Measurements from ENCODE around the gene SRSF12. TPM values are rescaled to one million over a fixed set of nuclear protein-coding genes. Genes with fewer than 3 reads are reported as not detected.
"Not testable (repeated sequence)": the region's sequence is repeated elsewhere in the genome, so short reads cannot be mapped to it uniquely, and the experiment has no call there.

Gene SRSF12
- total and polyA plus RNA-seq, 2 donors (not counting 1 experiment from before 2014, with no cell fraction given): 0.10 to 0.33 TPM

GRCh38 chr6:89066940-89067646, 50.8 kb downstream of the SRSF12 start:
- H3K9me3 ChIP-seq (ENCODE audit: control insufficient read depth, insufficient read depth, low read depth, low read length): no peaks in the 10 kb centered on the region
- H3K4me2 ChIP-seq (ENCODE audit: extremely low read depth, insufficient read depth, low read length): no peak overlapping the region
- no peaks in the 10 kb centered on the region for H3K4me1 ChIP-seq (ENCODE audit: control insufficient read depth, extremely low read depth, insufficient read depth, low read length)
- H3K79me2 ChIP-seq (ENCODE audit: control insufficient read depth, insufficient read depth, low read length): no peaks in the 10 kb centered on the region
- TF ChIP-seq CTCF (conservative IDR thresholded peaks at IDR 0.05 in 1 of 2, IDR thresholded peaks at IDR 0.05 in 1 of 2; ENCODE audit: low read depth in 1 of 2, low read length in 2 of 2) (no peak), EZH2 (IDR thresholded peaks at IDR 0.05; ENCODE audit: low read length, missing control alignments) (no peak)
- H3K27ac ChIP-seq (ENCODE audit: insufficient read depth, low read length): no peak overlapping the region
- H2AFZ ChIP-seq (ENCODE audit: low read length): no peak overlapping the region
- no peak overlapping the region for H3K4me3 ChIP-seq (replicated peaks in 1 of 4; ENCODE audit: control extremely low read depth in 1 of 4, insufficient read depth in 1 of 4, low read depth in 3 of 4, low read length in 4 of 4)
- H3K36me3 ChIP-seq (ENCODE audit: control insufficient read depth, insufficient read depth, low read length): no peaks in the 10 kb centered on the region
- H3K9ac ChIP-seq (ENCODE audit: insufficient read depth, low read length): no peak overlapping the region
- no peaks in the 10 kb centered on the region for H4K20me1 ChIP-seq (ENCODE audit: control insufficient read depth, extremely low read depth, insufficient read depth, low read length)
- DNase-seq (ENCODE audit: low read depth in 2 of 2): no peak
- no peaks in the 10 kb centered on the region for H3K27me3 ChIP-seq (ENCODE audit: control insufficient read depth, insufficient read depth, low read length)

- not testable (repeated sequence) for H3K9me3 ChIP-seq (ENCODE audit: control insufficient read depth, insufficient read depth, low read depth, low read length); H3K79me2 ChIP-seq (ENCODE audit: control insufficient read depth, insufficient read depth, low read length); H3K4me1 ChIP-seq (ENCODE audit: control insufficient read depth, extremely low read depth, insufficient read depth, low read length); H3K4me3 ChIP-seq (replicated peaks in 1 of 4; ENCODE audit: control extremely low read depth in 1 of 4, insufficient read depth in 1 of 4, low read depth in 3 of 4, low read length in 4 of 4); H3K27ac ChIP-seq (ENCODE audit: insufficient read depth, low read length); H3K27me3 ChIP-seq (ENCODE audit: control insufficient read depth, insufficient read depth, low read length); H3K36me3 ChIP-seq (ENCODE audit: control insufficient read depth, insufficient read depth, low read length); H3K4me2 ChIP-seq (ENCODE audit: extremely low read depth, insufficient read depth, low read length); H2AFZ ChIP-seq (ENCODE audit: low read length); DNase-seq (ENCODE audit: low read depth in 2 of 2); H3K9ac ChIP-seq (ENCODE audit: insufficient read depth, low read length); H4K20me1 ChIP-seq (ENCODE audit: control insufficient read depth, extremely low read depth, insufficient read depth, low read length)
Measured at GRCh38 chr6:89066121-89066520, 51.8 kb downstream of the SRSF12 start.

GRCh38 chr6:89064931-89065330, 52.9 kb downstream of the SRSF12 start:
- not testable (repeated sequence) for H3K79me2 ChIP-seq (ENCODE audit: control insufficient read depth, insufficient read depth, low read length); H3K27me3 ChIP-seq (ENCODE audit: control insufficient read depth, insufficient read depth, low read length); H3K4me1 ChIP-seq (ENCODE audit: control insufficient read depth, extremely low read depth, insufficient read depth, low read length); H3K4me3 ChIP-seq (replicated peaks in 1 of 4; ENCODE audit: control extremely low read depth in 1 of 4, insufficient read depth in 1 of 4, low read depth in 3 of 4, low read length in 4 of 4); H2AFZ ChIP-seq (ENCODE audit: low read length); H3K27ac ChIP-seq (ENCODE audit: insufficient read depth, low read length); H4K20me1 ChIP-seq (ENCODE audit: control insufficient read depth, extremely low read depth, insufficient read depth, low read length); DNase-seq (ENCODE audit: low read depth in 2 of 2); H3K4me2 ChIP-seq (ENCODE audit: extremely low read depth, insufficient read depth, low read length); H3K9me3 ChIP-seq (ENCODE audit: control insufficient read depth, insufficient read depth, low read depth, low read length); H3K9ac ChIP-seq (ENCODE audit: insufficient read depth, low read length); H3K36me3 ChIP-seq (ENCODE audit: control insufficient read depth, insufficient read depth, low read length)

- no peaks in the 10 kb centered on the region for H3K4me1 ChIP-seq (ENCODE audit: control insufficient read depth, extremely low read depth, insufficient read depth, low read length)
- H3K27me3 ChIP-seq (ENCODE audit: control insufficient read depth, insufficient read depth, low read length): no peaks in the 10 kb centered on the region
- DNase-seq (ENCODE audit: low read depth in 2 of 2): no peak
- no peak overlapping the region for H3K9ac ChIP-seq (ENCODE audit: insufficient read depth, low read length)
- H3K36me3 ChIP-seq (ENCODE audit: control insufficient read depth, insufficient read depth, low read length): no peaks in the 10 kb centered on the region
- TF ChIP-seq CTCF (conservative IDR thresholded peaks at IDR 0.05 in 1 of 2, IDR thresholded peaks at IDR 0.05 in 1 of 2; ENCODE audit: low read depth in 1 of 2, low read length in 2 of 2) (no peak), EZH2 (IDR thresholded peaks at IDR 0.05; ENCODE audit: low read length, missing control alignments) (no peak)
- no peak overlapping the region for H3K27ac ChIP-seq (ENCODE audit: insufficient read depth, low read length)
- H2AFZ ChIP-seq (ENCODE audit: low read length): no peak overlapping the region
- H3K79me2 ChIP-seq (ENCODE audit: control insufficient read depth, insufficient read depth, low read length): no peaks in the 10 kb centered on the region
- no peak overlapping the region for H3K4me2 ChIP-seq (ENCODE audit: extremely low read depth, insufficient read depth, low read length)
- H4K20me1 ChIP-seq (ENCODE audit: control insufficient read depth, extremely low read depth, insufficient read depth, low read length): no peaks in the 10 kb centered on the region
- no peak overlapping the region for H3K4me3 ChIP-seq (replicated peaks in 1 of 4; ENCODE audit: control extremely low read depth in 1 of 4, insufficient read depth in 1 of 4, low read depth in 3 of 4, low read length in 4 of 4)
- H3K9me3 ChIP-seq (ENCODE audit: control insufficient read depth, insufficient read depth, low read depth, low read length): no peaks in the 10 kb centered on the region
Measured at GRCh38 chr6:89063881-89064280, 54.0 kb downstream of the SRSF12 start.

All from fibroblast of lung (primary cell).